ENCODE measurements around the gene CTF1. TPM values are rescaled to one million over a fixed set of nuclear protein-coding genes. Genes with fewer than 3 reads are reported as not detected.

Gene CTF1
- total RNA-seq, 2 experiments from 2014 or later = 0.09 to 0.46 TPM

GRCh38 chr16:30867747-30868146 is 28.7 kb upstream of the CTF1 start:
- CTCF ChIA-PET (ENCODE audit: unreplicated experiment) = no interaction called here
- Histone ChIP-seq H3K9me2 (ENCODE audit: insufficient read depth, low read length) (no peaks in the 10 kb centered on the region), H4K20me1 (ENCODE audit: insufficient read depth, low read length) (no peaks in the 10 kb centered on the region), H3K9me3 (ENCODE audit: low read length) (no peaks in the 10 kb centered on the region), H3K4me1 (ENCODE audit: insufficient read depth, low read length, poor library complexity, severe bottlenecking) (peaks cover 21% of the 10 kb centered on the region), H3K4me3 (ENCODE audit: low read depth, low read length, poor library complexity, severe bottlenecking) (no peak overlapping the region), H3K79me2 (ENCODE audit: insufficient read depth, low read depth, low read length) (no peaks in the 10 kb centered on the region), H3K4me2 (ENCODE audit: low read length) (no peak overlapping the region), H3K27ac (ENCODE audit: low read depth, low read length, poor library complexity, severe bottlenecking) (no peak overlapping the region), H3K36me3 (ENCODE audit: insufficient read depth, low read length) (no peaks in the 10 kb centered on the region), H2AFZ (ENCODE audit: low read length) (no peak overlapping the region)
- intact Hi-C loops (cut with micrococcal nuclease; ENCODE audit: unreplicated experiment) = no loop called here
- no peak for DNase-seq (ENCODE audit: low spot score)
- BruUV-seq (replicated peaks) = no TSS peak
- POLR2A ChIA-PET = interaction anchor here (0.6 to 1.1 kb wide), 3 partner anchors 25 to 39 kb away, joined by 4 to 5 read pairs (median 4); no protein-coding TSS in a partner anchor
- no peak for TF ChIP-seq EZH2phosphoT487 (IDR thresholded peaks at IDR 0.05; ENCODE audit: borderline replicate concordance, low read depth, low read length)
- TF ChIP-seq, protein P1, sequence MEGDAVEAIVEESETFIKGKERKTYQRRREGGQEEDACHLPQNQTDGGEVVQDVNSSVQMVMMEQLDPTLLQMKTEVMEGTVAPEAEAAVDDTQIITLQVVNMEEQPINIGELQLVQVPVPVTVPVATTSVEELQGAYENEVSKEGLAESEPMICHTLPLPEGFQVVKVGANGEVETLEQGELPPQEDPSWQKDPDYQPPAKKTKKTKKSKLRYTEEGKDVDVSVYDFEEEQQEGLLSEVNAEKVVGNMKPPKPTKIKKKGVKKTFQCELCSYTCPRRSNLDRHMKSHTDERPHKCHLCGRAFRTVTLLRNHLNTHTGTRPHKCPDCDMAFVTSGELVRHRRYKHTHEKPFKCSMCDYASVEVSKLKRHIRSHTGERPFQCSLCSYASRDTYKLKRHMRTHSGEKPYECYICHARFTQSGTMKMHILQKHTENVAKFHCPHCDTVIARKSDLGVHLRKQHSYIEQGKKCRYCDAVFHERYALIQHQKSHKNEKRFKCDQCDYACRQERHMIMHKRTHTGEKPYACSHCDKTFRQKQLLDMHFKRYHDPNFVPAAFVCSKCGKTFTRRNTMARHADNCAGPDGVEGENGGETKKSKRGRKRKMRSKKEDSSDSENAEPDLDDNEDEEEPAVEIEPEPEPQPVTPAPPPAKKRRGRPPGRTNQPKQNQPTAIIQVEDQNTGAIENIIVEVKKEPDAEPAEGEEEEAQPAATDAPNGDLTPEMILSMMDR (conservative IDR thresholded peaks at IDR 0.05; ENCODE audit: low read length) = peak; percentile 39

DNA sequence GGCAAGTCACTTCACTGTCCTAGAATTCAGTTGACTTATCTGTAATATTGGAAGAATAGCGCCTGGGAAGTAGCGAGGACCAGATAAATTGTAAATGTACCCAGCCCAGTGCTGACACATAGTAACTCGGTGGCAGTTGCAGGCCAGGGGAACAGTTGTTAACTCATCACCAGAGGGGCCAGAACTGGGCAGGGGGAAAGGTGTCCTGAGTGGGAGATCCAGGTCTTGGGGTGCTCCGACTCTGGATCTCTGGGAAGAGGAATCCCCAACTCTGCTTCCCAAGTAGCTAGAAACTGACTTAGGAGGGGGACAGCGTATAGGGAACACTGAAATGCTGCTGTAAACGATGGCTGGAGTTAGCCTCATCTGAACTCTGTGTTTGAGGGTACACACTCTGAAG is 25.5 kb upstream of the CTF1 start:
- no peaks in the 10 kb centered on the region for H4K20me1 ChIP-seq (ENCODE audit: insufficient read depth, low read length)
- no peaks in the 10 kb centered on the region for H3K9me2 ChIP-seq (ENCODE audit: insufficient read depth, low read length)
- no peaks in the 10 kb centered on the region for H3K9me3 ChIP-seq (ENCODE audit: low read length)
- no peak for DNase-seq (ENCODE audit: low spot score)
- no peak overlapping the region for H3K4me3 ChIP-seq (ENCODE audit: low read depth, low read length, poor library complexity, severe bottlenecking)
- H3K4me1 ChIP-seq (ENCODE audit: insufficient read depth, low read length, poor library complexity, severe bottlenecking) = peaks cover 36% of the 10 kb centered on the region
- H3K79me2 ChIP-seq (ENCODE audit: insufficient read depth, low read depth, low read length) = peaks cover 5% of the 10 kb centered on the region; the same call in 1 of the 2 replicates
- H3K36me3 ChIP-seq (ENCODE audit: insufficient read depth, low read length) = no peaks in the 10 kb centered on the region
- no peak for TF ChIP-seq EZH2phosphoT487 (IDR thresholded peaks at IDR 0.05; ENCODE audit: borderline replicate concordance, low read depth, low read length)
- TF ChIP-seq, protein P1 (conservative IDR thresholded peaks at IDR 0.05; ENCODE audit: low read length) = no peak
- ChIA-PET CTCF (ENCODE audit: unreplicated experiment) (no interaction called here), POLR2A (no interaction called here)
- H2AFZ ChIP-seq (ENCODE audit: low read length) = no peak overlapping the region
- no peak overlapping the region for H3K27ac ChIP-seq (ENCODE audit: low read depth, low read length, poor library complexity, severe bottlenecking)
- H3K4me2 ChIP-seq (ENCODE audit: low read length) = no peak overlapping the region
- intact Hi-C loops (cut with micrococcal nuclease; ENCODE audit: unreplicated experiment) = no loop called here
- BruUV-seq (replicated peaks) = no TSS peak

- H3K9me3 ChIP-seq (ENCODE audit: low read length) = no peaks in the 10 kb centered on the region
- H2AFZ ChIP-seq (ENCODE audit: low read length) = peak overlapping the region; percentile 59; the same call in 1 of the 2 replicates
- peak overlapping the region; percentile 97 for H3K4me2 ChIP-seq (ENCODE audit: low read length)
- H3K9me2 ChIP-seq (ENCODE audit: insufficient read depth, low read length) = no peaks in the 10 kb centered on the region
- H3K4me3 ChIP-seq (ENCODE audit: low read depth, low read length, poor library complexity, severe bottlenecking) = peak overlapping the region; percentile 89
- DNase-seq (ENCODE audit: low spot score) = no peak
- no peaks in the 10 kb centered on the region for H4K20me1 ChIP-seq (ENCODE audit: insufficient read depth, low read length)
- peaks cover 34% of the 10 kb centered on the region for H3K4me1 ChIP-seq (ENCODE audit: insufficient read depth, low read length, poor library complexity, severe bottlenecking)
- intact Hi-C loops (cut with micrococcal nuclease; ENCODE audit: unreplicated experiment) = no loop called here
- H3K27ac ChIP-seq (ENCODE audit: low read depth, low read length, poor library complexity, severe bottlenecking) = peak overlapping the region; percentile 78
- H3K79me2 ChIP-seq (ENCODE audit: insufficient read depth, low read depth, low read length) = peaks cover 19% of the 10 kb centered on the region; the same call in 1 of the 2 replicates
- TF ChIP-seq EZH2phosphoT487 (IDR thresholded peaks at IDR 0.05; ENCODE audit: borderline replicate concordance, low read depth, low read length) = no peak
- TF ChIP-seq, protein P1 (conservative IDR thresholded peaks at IDR 0.05; ENCODE audit: low read length) = no peak
- peaks cover 7% of the 10 kb centered on the region for H3K36me3 ChIP-seq (ENCODE audit: insufficient read depth, low read length)
- ChIA-PET POLR2A (interaction anchor here (0.9 to 1.5 kb wide), 5 partner anchors 21 to 30 kb away, joined by 3 to 4 read pairs (median 3); no protein-coding TSS in a partner anchor), CTCF (ENCODE audit: unreplicated experiment) (interaction anchor here (1.4 kb wide), 1 partner anchor 60 kb away, joined by 3 read pairs; no protein-coding TSS in a partner anchor)
- no TSS peak for BruUV-seq (replicated peaks)
These were observed 22.1 kb upstream of the CTF1 start for GRCh38 chr16:30874244-30874820.

Data from OCI-LY7 (cell line).